Measurements from ENCODE around the gene OR10A6.

OR10A6 gene, protein sequence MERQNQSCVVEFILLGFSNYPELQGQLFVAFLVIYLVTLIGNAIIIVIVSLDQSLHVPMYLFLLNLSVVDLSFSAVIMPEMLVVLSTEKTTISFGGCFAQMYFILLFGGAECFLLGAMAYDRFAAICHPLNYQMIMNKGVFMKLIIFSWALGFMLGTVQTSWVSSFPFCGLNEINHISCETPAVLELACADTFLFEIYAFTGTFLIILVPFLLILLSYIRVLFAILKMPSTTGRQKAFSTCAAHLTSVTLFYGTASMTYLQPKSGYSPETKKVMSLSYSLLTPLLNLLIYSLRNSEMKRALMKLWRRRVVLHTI

DNA sequence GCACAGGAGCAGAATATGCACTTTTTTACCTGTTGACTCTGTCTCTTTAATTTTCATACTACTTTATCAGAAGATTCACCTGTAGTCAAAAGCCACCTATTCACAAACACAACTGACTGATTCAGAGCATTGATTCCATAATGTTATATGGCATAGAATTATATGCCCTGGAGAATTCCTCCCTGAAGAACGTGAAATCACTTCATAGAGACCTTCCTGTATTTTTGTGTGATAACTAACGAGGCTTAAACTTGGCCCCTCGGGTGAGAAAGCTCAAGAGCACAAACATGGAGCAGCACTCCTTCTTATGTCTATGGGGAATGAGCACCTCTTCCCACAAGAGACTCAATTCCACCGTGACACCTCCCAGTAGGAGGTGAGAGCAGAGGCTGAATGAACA lies at the start of gene OR10A6:
TSS of gene OR10A6 (minus strand) at position 101 of the 400 bp plus-strand sequence. CDS start 2,606 bp downstream, outside the sequence.
- no peak for DNase-seq

DNA sequence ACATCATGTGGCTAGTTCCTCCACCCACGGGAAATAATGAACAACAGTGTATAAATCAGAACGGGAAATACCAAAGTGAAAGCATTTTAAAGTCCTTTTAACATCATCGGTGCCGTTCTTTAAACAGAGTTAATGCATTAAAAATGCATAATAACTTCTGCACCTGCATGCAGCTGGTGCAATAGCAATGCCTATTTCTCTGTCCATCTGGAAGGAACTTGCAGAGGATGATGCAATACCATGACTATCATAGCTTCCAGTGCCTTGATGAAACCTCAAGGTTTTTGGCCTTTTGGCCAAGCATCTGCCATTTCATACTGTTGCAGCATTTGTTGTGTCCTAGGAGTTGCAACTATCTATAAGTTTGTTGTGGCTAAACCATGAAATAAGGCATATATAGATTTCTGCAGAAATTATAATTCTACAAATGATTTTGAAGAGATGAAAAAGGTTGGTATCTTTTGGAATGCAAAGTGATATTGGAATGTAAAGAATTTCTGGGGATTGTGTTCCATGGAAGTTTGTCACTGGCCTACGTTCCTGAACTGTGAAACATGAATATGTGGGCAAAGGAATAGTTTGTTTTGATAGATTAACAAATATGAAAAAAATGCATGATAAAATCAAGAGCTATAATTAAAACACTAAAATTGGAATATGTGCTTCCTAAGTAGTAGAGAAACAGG lies 46.3 kb upstream of the OR10A6 start:
- DNase-seq = no peak

DNA sequence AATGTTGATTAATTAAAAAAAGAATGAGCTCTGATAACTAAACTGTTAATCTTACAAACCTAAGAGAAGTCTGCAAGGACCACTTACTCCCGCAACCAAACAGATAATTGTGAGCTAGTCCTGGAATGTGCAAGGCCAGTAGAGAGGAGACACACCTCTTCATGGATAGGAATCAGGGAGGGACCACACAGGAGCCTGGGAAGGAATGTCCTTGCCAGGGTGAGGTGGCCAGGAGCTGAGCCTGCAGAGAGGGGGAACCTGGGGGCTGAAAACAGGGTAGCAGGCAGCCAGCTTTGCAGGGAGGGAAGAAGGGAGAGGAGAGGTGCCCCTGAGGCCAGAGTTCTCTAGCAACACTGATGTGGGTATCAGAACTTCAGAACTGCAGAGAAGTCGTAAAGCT lies 43.6 kb upstream of the OR10A6 start:
- DNase-seq = no peak

DNA sequence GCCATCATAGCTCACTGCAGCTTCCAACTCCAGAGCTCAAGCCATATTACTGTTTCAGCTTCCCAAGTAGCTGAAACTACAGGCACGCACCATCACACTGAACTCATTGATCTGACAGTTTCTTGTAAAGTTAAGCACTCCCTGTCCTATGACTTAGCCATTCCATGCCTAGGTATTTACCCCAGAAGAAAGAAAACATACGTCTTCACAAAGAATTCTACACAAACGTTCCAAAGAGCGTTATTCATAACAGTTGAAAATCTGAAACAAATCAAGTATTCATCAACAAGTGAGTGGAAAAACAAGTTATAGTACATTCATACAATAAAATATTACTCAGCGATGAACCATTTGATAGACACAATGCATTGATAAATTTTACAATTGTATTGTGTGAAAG lies 41.9 kb upstream of the OR10A6 start:
- DNase-seq = no peak

DNA sequence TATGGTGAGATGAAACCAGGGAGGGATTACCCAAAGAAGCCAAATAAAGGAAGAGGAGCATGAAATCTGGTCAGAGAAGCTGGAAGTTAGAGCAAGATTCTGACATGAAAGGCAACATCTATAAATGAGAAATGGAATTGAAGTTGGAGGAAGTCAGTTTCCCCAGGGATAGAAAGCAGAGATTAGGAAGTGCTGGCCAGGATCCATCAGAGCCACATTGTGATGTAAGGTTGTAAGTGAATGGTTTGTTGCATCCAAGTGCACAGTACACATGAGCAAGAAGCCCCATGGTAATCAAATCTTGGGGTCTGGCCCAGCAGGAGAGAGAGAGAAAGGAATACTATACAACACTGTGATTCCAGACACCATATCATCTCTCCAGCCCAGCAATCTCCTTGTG lies 40.8 kb upstream of the OR10A6 start:
- DNase-seq = no peak

DNA sequence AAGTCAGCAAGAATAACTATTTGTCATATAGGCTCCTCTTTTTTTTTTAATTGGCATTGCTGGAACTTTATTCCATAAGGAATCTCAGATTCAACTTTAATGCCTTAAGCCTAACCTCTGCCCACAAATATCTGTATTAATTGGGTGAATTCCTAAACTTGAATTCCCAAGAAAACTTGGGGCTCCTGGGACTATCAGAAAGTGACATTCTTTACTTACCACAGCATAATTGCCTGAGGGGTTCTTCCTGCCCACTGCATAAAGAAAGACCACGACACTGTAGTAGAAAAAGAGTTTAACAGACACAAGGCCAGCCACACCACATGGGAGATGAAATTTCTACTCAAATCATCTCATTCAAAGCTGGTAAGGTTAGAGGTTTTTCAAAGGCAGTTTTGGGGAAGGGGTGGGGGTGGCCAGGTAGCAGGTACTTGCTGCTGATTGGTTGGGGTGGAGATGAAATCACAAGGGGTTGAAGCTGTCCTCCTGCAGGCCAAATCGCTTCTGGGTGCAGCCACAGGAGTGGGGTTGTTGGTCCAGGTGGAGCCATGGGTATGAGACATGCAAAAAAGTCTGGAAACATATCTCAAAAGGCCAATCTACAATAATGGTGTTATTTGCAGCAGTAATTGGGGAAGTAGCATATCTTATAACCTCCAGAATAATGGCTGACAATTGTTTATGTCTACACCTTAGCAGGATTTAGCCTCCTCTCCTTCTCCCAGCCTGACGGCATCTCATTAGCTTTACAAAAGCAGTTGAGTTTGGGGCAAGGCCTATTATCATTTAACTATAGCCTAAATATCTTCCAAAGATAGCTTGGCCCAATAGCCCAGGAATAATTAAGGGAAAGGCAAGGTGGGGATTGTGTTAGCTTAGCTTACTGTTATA lies 38.9 kb upstream of the OR10A6 start:
- no peak for DNase-seq

DNA sequence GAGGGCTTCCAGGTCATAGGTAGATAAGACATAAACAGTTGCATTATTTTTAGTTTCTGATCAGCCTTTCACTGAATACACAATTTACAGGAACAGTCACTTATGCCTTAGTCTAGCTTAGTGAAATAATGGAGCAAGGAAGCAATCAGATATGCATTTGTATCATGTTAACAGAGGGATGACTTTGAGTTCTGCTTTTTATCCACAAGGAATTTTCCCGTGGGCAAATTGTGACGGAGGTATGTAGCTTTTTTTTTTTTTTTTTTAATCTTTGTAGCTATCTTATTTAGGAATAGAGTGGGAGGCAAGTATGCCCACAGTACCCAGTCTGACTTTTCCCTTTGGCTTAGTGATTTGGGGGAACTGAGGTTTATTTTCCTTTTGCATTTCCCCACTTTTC lies 37.6 kb upstream of the OR10A6 start:
- no peak for DNase-seq

DNA sequence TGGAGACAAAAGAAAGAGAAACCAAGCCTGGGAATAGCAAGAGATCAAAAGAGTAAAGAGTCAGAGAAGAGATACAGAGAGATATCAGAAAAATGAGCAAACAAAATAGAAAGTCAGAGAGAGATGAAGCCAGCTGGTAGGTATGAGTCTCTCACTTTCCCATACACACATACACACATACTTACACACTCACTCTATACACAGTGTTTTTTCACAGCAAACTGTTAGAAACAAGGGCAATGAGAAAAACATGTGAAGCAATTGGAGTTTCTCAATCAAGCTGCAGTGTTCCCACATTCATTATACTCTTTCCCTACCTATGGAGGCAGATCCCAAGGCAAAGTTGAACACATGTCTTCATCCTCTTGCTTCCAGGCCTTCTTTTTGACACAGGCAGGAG lies 36.8 kb upstream of the OR10A6 start:
- no peak for DNase-seq

DNA sequence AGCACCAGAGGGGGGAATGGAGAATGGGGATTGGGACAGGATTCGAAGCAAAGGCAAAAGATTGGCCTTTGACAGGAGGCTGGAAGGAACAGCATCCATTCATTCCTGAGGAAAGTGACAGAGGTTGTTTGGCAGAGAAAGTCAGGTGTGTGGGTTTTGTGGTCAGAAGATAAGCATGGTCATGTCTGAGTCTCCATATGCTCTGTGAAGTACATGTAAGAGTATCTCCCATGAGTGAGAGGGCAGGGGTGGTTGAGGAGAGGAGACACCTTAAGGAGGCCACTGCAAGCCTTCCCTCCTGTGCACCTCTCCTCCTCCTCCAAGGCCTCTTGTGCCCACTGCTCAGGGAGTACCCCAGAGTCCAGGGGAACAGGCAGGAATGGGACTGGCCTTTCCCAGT lies 36.0 kb upstream of the OR10A6 start:
- DNase-seq = no peak

DNA sequence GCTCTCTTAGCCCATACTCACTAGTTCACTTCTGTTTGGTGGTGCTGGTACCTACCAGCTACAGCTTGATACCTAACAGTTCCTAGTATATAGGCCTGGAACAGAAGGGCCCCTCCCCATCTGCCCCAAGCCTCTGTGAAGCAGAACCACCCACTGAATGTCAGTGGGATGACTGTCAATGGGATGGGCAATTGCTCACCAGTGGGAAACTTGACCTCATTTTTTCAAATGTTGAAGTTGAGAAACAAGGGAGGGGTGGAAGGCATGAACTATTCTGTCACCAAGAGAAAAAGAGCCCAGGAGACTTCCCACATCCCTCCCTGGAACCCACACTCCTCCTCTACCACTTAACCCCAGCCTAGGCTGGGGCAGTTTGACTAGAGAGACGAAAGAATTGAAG lies 34.3 kb upstream of the OR10A6 start, which contains the start of gene NLRP10:
TSS of gene NLRP10 (minus strand) at position 62 of the 400 bp plus-strand sequence. CDS start 1,952 bp downstream, outside the sequence.
- no peak for DNase-seq

DNA sequence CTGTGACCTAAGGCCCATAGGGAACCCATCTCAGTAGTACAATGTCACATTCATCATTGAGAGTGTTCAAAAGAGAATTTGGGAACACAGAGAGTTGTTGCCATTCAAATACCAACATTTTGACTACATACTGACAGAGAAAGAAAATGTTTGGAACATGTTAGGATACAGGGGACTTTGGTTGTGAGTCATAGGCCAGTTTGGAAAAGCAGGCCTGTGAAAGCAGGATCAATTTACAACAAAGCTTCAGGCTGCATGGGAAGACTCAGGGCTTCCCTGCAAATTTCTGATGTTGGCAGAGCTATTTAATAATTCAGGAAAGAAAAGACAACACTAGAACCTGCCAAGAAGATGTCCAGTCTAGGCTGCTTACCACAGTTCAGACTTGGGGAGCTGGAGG lies 33.8 kb upstream of the OR10A6 start:
- DNase-seq = no peak

DNA sequence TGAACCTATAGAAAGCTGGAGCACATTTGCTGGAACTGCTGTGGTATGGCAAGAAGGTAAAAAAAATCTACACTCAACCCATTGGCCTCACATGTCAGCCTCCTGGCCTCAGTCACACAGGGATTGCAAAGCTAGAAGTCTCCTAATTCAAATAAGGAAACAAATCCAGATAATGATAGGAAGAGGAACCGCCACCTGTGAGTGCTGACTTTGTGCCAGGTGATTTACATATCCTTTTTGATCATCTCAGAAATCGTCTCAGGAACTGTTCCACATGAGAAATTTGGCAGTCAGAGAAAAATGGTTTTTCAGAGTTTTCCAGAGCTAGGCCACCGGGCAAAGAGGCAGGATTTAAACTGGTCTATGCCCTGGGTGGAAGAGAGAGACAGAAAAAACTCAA lies 33.2 kb upstream of the OR10A6 start:
- DNase-seq = no peak

DNA sequence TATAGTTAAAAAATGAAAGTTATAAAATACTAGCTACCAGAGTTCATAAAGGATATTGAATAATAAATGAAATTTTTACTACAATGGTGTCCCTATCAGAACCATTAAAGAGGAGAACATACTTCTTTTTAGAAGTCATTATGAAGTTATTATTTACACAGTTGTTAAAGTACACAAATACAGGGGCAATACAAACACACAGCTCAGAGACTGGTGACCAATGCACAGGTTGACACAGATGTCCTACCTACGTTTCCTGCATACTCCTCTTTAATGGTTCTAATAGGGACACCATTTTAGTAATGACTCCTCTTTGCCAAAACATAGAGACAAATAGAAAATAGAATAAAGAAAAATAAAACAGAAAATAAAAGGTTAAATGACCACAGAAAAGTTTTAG lies 24.1 kb upstream of the OR10A6 start:
- DNase-seq = no peak

DNA sequence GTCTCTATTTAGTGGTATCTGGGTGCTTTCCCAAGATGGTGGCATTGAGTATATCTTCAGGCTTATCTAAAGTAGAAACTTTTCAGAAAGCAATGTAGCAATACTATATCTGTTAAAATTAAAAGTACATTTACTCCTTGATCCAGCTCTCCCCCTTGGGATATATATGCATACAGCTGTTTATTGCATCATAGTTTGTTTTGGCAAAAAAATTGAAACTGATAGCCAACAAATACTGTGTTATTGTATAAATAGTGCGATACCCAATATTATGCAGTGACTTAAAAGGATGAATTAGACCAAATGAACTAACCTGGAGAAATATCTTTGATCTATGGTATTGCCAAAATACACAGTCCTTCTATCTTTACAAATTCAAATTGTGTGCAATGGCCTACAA lies 18.9 kb upstream of the OR10A6 start:
- DNase-seq = no peak

DNA sequence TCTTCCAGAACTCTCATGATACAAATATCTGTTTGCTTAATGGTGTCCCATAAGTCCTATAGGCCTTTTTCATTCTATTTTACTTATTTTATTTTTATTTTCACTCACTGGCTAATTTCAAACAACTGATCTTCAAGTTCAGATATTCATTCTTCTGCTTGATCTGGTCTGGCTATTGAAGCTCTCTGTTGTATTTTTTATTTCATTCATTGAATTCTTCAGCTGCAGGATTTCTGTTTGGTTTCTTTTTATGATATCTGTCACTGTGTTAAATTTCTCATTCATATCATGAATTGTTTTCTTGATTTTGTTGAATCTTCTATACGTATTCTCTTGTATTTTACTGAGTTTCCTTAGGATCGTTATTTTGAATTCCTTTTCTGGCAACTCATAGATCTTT lies 13.1 kb upstream of the OR10A6 start:
- no peak for DNase-seq

DNA sequence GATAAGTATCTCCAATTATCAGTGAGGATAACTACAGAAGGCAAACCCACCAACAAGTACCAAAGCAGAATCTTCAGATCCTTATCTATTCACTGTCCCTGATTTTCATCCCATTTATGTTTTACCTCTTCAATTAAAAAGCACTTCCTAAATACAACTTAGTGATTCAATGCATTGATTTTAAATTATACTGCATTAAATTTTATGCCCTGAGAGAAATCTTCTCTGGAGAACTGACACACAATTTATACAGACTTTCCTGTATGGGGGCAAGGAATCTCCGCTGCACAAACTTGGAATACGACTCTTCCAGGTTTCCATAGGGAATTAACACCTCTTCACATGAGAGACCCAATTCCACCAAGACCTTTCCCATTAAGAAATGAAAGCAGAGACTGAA lies 10.5 kb upstream of the OR10A6 start, which contains the start of gene OR10A3:
TSS of gene OR10A3 (minus strand) at position 101 of the 400 bp plus-strand sequence. CDS start 2,188 bp downstream, outside the sequence.
- no peak for DNase-seq

DNA sequence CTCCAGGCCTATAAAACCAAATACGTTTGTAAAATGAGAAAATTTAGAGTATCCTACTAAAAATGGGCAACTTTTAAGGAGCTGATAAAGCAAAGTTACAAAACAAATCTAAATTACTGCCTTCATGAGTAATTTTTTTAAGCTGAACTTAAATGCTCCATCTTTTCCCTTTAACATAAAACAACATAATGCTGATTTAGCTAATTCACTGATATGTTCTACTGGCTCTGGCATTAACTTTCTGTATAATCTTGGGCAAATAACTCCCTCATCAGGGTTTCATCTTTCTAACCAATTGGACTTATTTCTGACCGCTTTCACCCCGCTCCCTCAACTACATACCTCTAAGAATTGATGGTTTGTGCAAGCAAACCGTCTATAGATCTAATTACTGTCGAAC lies 10.1 kb upstream of the OR10A6 start:
- DNase-seq = no peak

DNA sequence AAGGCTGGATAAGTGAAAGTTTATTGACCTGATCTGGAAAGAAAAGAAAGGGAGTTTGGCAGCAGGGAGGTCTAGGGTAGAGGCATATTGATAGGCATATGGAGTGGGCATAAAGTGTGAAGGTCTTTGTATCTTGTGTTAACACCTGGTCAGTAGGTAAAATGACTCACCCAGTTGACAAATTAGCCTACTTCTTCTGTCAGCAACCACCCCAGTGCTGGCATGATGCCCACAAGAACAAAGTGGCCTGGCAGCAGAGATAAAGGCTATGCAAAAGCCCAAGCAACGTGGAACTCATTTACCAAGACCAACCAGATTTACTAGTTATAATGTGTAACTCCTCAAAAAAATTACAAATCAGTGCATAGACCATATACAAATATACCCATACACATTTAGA lies 5.5 kb upstream of the OR10A6 start:
- DNase-seq = no peak

DNA sequence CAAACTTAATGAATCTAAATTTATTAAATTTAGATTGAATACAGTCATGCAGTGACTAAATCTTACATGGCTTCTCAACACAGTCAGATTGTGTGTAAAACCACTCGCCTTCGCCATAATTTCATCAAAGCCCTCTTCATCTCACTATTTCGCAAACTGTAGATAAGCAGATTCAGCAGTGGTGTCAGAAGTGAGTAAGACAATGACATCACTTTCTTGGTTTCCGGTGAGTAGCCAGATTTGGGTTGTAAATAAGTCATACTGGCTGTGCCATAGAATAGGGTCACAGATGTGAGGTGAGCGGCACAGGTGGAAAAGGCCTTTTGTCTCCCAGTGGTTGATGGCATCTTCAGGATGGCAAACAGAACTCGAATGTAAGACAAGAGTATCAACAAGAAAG lies 3.4 kb downstream of the OR10A6 start:
- no peak for DNase-seq

DNA sequence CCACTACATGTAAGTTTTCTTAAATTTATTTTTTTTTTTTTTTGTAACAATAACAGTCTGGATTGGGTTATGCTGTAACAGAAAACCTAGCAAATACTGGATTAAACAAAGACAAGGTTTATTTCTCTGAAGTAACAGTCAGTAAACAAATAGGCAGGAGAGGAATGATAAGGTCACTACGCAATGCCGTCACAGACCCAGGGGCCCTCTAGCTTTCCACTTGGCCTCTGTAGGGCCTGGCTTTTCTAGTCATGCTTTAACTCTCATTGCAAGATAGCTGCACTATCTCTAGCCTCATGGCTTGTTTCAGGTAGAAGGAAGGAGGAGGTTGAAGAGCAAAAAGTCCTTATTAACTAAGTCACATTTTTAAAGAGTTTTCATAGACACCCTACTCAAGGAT lies 6.5 kb downstream of the OR10A6 start:
- DNase-seq = no peak

DNA sequence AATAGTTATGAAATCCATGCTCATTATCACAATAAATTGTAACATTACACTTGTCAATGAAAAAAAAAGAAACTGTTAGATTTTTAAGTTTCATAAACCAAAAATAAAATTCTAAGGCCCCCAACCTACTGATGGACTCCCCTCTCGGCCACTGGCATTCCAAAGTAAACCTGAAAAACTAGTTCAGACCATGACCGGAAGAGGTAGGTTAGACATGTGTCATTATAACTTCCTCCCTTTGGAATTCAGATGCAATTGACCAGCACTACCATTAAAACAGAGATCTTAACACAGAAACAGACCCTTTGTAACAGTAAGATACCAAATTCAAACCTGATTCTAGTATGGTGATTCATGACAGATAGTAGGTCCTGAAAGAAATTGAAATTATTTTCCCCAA lies 12.9 kb downstream of the OR10A6 start:
- DNase-seq = no peak

DNA sequence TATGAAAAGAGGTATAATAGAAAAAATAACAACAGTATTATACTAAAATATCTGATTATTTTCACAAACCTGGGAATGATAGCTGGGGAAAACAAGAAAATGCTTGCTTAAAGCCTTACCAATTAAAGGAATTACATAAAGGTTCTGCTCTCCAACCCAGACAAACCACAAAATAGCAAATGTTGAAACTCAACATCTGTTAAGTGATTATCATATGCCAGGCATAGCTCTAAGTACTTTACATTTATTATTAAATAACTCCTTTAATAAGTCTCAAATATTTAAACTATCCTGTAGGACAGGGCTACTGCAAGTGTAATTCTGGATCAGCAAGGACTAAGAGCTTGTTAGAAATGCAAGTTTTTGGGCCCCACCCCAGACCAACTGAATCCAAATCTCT lies 20.1 kb downstream of the OR10A6 start:
- DNase-seq = no peak

DNA sequence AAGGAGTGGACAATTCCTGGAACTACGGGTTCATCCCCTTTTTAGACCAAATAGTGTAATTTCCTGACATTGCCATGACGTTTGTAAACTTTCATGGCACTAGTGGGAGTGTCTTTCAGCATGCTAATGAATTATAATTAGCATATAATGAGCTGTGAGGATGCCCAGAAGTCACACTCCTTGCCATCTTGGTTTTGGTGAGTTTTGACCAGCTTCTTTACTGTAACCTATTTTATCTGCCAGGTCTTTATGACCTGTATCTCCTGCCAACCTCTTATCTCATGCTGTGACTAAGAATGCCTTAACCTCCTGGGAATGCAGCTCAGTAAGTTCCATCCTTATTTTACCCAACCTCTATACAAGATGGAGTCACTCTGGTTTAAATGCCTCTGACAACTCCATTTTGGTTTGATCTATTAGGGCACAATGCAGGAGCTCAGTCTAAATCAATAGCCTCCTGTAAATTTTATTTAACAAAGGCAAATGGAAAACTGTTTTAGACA lies 20.7 kb downstream of the OR10A6 start:
- no peak for DNase-seq

All from DMS79 (cell line).